Astrocyte of the cerebellum (primary cell): ENCODE results near the gene RAD51B.
"Not testable (repeated sequence)": the region's sequence is repeated elsewhere in the genome, so short reads cannot be mapped to it uniquely, and the experiment has no call there.

Experiments used
- DNase-seq: peaks from one replicate; pipeline ENCODE4 v3.0.0-alpha.2; 2011; ENCODE audit warnings: low read depth
- H3K4me3 ChIP-seq: 2 replicates; pipeline ENCODE4 v1.5.1; 2011; ENCODE audit warnings: mild to moderate bottlenecking, low read depth, low read length, moderate library complexity
- CTCF ChIP-seq: IDR thresholded peaks from 2 replicates; pipeline ENCODE4 v1.5.1; 2012; ENCODE audit warnings: low read length, low read depth, moderate library complexity, mild to moderate bottlenecking; ENCODE audit errors: missing control alignments
- in situ Hi-C: cut with HindIII; loops from 2 replicates; pipeline ENCODE4 v1.10.0; 2017; ENCODE audit warnings: low sequenced_read_pairs

Gene RAD51B

DNA sequence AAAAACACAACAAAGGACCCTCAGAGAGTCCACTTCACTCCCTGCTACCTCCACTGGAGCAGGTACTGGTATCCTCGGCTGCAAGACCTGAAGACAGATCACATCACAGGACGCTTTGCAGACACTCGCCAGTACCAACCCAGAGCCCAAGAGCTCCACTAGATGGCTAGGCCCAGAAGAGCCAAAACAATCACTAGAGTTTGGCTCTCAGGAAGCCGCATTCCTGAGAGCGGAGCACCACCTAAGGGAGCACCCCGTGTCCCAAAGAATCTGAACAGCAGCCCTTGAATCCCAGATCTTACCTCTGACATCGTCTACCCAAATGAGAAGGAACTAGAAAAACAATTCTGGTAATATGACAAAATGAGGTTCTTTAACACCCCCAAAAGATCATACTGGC lies 399.8 kb downstream of the RAD51B start:
- no peak overlapping the region for H3K4me3 ChIP-seq
- in situ Hi-C loops = no loop called here
- TF ChIP-seq CTCF = no peak
- no peak for DNase-seq

- DNase-seq, in situ Hi-C loops, H3K4me3 ChIP-seq: not testable (repeated sequence)
These were observed 401.5 kb downstream of the RAD51B start for GRCh38 chr14:68221046-68221445.

DNA sequence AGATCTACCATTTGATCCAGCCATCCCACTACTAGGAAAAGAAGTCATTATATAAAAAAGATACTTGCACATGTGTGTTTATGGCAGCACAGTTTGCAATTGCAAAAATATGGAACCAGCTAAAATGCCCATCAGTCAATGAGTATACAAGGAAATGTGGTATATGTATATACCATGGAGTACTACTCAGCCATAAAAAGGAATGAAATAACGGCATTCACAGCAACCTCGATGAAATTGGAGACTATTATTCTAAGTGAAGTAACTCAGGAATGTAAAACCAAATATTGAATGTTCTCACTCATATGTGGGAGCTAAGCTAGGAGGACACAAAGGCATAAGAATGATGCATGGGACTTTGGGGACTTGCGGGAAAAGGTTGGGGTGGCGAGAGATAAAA lies 402.6 kb downstream of the RAD51B start:
- no peak overlapping the region for H3K4me3 ChIP-seq
- no peak for TF ChIP-seq CTCF
- no peak for DNase-seq
- in situ Hi-C loops = no loop called here

DNA sequence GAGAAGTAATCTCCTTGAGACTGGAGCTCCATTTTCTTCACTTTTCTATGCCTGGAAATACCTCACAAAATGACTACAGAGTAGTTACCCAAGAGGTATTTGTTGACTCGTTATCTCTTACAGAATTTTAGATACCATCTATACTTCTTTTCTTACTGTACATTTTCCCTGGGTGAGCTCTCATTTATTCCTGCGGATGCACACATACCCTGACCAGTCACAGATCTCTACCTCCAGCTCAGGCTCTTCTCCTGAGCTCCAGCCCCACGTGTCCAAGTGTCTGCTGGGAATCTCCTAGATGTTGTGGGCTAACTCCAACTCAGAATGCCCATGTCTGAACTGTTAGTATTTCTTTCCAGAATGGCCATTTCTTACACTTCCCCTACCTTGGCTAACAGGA lies 403.1 kb downstream of the RAD51B start:
- in situ Hi-C loops = no loop called here
- no peak for TF ChIP-seq CTCF

GRCh38 chr14:68223631-68224030 lies 404.1 kb downstream of the RAD51B start:
- H3K4me3 ChIP-seq = no peak overlapping the region
- DNase-seq = no peak
- no peak for TF ChIP-seq CTCF
- in situ Hi-C loops = no loop called here

More for the DNA sequence above, 403.1 kb downstream of the RAD51B start:
- no peak for DNase-seq
- no peak overlapping the region for H3K4me3 ChIP-seq

DNA sequence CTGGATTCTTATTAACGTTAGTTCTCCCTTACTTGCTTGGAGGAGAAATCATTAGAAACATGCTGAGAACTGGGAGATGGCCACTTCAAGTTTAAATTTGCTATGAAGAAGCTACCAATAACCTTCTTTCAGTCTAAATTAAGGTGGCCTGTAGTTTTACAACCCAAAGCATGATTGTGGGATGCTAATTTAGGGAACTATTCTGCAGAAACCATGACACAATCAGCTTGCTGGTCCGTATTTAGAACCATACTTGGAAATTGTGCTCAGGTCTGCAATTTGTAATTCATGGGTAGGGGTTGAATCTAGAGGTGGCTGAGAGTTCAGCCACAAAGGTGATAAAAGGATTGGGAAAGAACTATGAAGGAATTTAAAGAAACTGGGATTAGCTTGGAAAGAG lies 405.7 kb downstream of the RAD51B start:
- no peak overlapping the region for H3K4me3 ChIP-seq
- TF ChIP-seq CTCF = no peak
- DNase-seq = no peak
- in situ Hi-C loops = no loop called here

- in situ Hi-C loops = no loop called here
- no peak overlapping the region for H3K4me3 ChIP-seq
- no peak for TF ChIP-seq CTCF
- DNase-seq = no peak
These were observed 406.9 kb downstream of the RAD51B start for GRCh38 chr14:68226523-68226922.
